ENCODE data around the gene TMEM94.

Gene TMEM94

DNA sequence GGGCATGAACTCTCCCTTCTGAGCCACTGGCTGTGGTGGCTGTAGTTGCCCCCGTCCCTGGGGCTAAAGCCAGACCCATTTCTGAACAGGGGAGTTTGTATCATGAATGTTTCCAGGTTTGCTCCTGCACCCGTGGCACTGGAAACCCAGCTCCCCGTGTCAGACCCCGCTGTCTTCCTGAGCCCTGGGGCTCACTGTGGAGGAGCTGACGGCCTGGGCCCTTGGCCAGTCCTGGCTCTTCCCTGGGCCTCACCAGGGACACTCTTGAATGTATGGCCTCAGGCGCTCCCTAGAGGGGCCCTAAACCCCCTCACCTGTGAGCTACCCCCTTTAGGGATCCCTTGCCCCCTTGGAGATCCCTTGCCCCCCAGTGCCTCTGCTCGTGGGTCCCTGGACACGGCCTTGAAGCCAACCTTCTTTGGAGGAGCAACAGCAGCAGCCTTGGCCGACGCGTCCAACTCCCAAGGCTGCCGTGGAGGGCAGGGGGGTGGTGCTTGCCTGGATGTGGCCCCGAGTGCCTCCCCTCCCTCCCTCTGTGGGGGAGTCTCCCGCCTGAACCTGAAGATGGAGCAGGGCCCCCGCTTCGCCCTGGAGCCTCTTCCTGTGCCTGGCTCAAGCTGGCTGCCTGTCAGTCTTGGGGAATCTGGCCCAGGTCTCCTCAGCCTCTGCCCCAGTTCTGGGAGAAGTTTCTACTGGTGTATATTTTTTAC is 43.0 kb downstream of the TMEM94 start:
- DNase-seq (ENCODE audit: insufficient read length, low spot score) (no peak), FAIRE-seq (no peak)
- no peak for TF ChIP-seq CTCF (IDR thresholded peaks at IDR 0.05; ENCODE audit: insufficient read depth, missing control alignments)

DNA sequence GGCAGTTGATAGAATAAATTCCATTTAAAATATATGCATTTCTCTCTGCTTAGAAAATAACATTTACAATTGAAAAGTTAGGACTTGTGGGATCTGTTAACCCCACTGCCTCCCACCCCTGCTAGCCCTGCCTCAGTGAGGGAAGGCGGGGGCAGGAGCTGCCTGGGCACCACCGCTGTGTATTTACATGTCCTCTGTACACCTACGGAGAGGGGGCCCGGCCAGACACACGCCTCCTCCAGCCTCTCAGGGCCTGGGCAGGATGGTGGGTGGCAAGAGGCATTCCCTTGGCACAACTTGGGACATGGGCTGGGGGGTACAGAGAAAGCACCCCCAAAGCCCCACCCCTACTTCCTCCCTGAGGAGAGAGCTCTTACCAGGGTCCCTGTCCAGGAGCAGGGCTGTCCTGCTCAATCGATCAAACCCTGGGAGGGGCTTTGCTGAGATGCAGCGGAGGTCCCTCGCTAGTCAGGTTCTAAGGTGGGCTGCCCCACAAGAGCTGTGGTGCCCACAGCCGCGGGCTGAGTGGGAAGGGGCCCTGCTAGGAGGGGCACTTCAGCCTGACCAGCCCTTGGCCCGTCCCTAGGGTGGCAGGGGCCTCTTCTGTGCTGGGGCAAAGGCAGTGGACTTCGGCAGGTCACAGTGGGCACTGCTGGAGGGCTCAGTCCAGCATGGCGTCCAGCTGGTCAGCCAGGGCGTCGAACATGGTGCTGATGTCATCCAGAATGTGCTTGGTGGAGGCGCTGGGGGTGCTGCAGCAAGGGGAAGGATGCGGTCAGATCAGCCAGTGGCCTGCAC is 44.2 kb downstream of the TMEM94 start:
- FAIRE-seq, result no peak
- no peak for DNase-seq (ENCODE audit: insufficient read length, low spot score)
- TF ChIP-seq CTCF (IDR thresholded peaks at IDR 0.05; ENCODE audit: insufficient read depth, missing control alignments), result no peak

- DNase-seq (ENCODE audit: insufficient read length, low spot score) (no peak), FAIRE-seq (no peak)
- no peak for TF ChIP-seq CTCF (IDR thresholded peaks at IDR 0.05; ENCODE audit: insufficient read depth, missing control alignments)
Measured at GRCh38 chr17:75501378-75502071, 45.1 kb downstream of the TMEM94 start.

GRCh38 chr17:75502072-75502720 is 45.8 kb downstream of the TMEM94 start:
- DNase-seq (ENCODE audit: insufficient read length, low spot score) (no peak), FAIRE-seq (no peak)
- no peak for TF ChIP-seq CTCF (IDR thresholded peaks at IDR 0.05; ENCODE audit: insufficient read depth, missing control alignments)

DNA sequence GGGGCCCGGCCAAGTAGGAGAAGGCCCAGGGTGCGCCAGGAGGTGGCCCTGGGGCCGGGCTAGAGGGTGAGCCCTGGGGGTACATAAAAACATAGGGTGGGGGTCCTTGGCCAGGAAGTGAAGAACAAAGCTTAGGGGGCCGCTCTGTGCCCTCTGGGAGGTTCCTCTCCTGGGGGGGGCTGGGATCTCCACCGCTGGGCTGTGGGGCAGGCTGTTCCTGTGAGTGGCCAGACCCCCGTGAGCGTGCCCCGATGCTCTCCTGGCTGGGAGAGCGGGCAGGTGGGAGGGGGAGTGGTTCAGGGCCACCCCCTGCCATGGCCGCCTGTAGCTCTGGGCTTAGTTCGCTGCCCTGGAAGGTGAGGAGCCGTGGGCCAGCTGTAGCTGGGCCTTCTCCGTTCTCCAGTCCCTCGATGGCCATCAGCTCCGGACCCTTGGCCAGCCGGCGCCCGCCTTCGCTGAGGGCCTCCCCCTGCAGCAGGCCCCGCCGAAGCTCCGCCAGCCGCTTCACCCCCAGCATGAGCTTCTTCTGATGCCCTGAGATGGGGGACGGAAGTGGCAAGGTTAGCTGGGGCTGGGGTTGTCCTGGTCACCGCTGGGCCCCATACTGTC is 46.4 kb downstream of the TMEM94 start:
- DNase-seq (ENCODE audit: insufficient read length, low spot score) (no peak), FAIRE-seq (no peak)
- no peak for TF ChIP-seq CTCF (IDR thresholded peaks at IDR 0.05; ENCODE audit: insufficient read depth, missing control alignments)

DNA sequence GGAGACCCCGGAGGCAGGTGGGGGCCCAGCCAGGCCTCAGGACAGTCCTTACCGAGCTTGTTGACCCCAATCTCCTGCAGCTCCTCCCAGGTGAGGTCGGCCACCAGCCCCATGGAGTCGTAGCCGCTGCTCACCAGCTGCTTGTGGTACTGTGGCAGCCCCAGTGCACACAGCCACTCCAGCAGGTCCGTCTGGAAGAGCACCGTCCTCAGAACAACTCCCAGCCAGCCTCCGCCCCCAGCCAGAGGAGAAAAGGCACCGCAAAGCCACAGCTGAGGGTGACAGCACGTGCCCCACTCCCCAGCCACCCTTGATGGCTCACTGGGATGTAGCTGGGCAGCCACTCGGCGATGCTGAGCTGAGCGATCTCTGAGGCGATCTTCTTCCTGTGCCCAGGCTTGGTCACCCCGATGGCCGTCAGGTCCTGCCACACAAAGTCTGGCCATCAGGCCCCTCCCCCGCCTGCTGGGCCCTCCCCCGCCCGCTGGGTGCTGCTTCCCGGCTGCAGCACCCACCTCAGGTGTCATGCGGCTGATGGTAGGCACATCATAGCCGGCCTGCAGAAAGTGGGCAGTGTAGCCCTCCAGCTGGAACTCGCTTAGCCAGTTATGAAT is 47.0 kb downstream of the TMEM94 start:
- FAIRE-seq (no peak), DNase-seq (ENCODE audit: insufficient read length, low spot score) (no peak)
- TF ChIP-seq CTCF (IDR thresholded peaks at IDR 0.05; ENCODE audit: insufficient read depth, missing control alignments), result no peak

Data from D721Med (cell line).